HepG2 (cell line): ENCODE results near the gene AP1AR. TPM values are rescaled to one million over a fixed set of nuclear protein-coding genes. Genes with fewer than 3 reads are reported as not detected.

Experiments
- ATAC-seq: fragments of 200-7000 bp; cut with Tn5 transposase; 3 replicates; pipeline ENCODE4 v1.9.1; 2020; ENCODE audit warnings: mild to moderate bottlenecking, moderate library complexity
- BruUV-seq: library from RNA; stranded (reverse); fragments of 400-500 nt; replicated peaks from 2 replicates; lab custom pipeline; 2021; lab: Mats Ljungman, UMichigan
- CTCF ChIA-PET: fragments of 300-600 bp; formaldehyde crosslinking; extraction: SDS; loops from one replicate; lab custom pipeline; 2021; ENCODE audit warnings: low total read pairs, inconsistent platforms, low intra/inter-chr PET ratio; lab: Yijun Ruan, JAX
- POLR2A ChIA-PET: fragments of 350-600 bp; sonication (Branson Sonifier 250); formaldehyde crosslinking; loops from one replicate; lab custom pipeline; 2020; ENCODE audit warnings: antibody characterized with exemption, inconsistent platforms; lab: Yijun Ruan, JAX
- DNase-seq: peaks from one replicate; pipeline ENCODE4 v3.0.0-alpha.2; 2015; ENCODE audit warnings: low spot score
- FAIRE-seq: peaks from 3 replicates; lab custom pipeline; 2011; peaks lifted over from hg19 to GRCh38; lab: Jason Lieb, UNC
- H2AFZ ChIP-seq: one replicate; pipeline ENCODE4 v1.6.1; 2011; ENCODE audit warnings: low read length, inconsistent platforms
- H3K27ac ChIP-seq: fragments of 300-600 bp; 3 replicates; pipeline ENCODE4 v1.8.0; 2011; ENCODE audit warnings: mixed run types, mild to moderate bottlenecking, mixed read lengths, low read length, inconsistent platforms; ENCODE audit not compliant: insufficient read depth; ENCODE audit errors: extremely low read length
- H3K27me3 ChIP-seq, 2 experiments: fragments of 200-600 bp in 1 of 2; 2 replicates in 1 of 2; 3 replicates in 1 of 2; pipeline versions ENCODE4 v1.6.0 to v1.8.0; 2011; ENCODE audit warnings: low read length in 2 of 2, mild to moderate bottlenecking in 2 of 2, moderate library complexity in 2 of 2, inconsistent platforms in 1 of 2; ENCODE audit not compliant: insufficient read depth in 2 of 2, control insufficient read depth in 1 of 2
- H3K36me3 ChIP-seq, 2 experiments: fragments of 200-600 bp in 1 of 2; replicated peaks in 1 of 2; 2 replicates in 1 of 2; 3 replicates in 1 of 2; pipeline versions ENCODE4 v1.5.1 to v1.8.0; 2011; ENCODE audit warnings: low read length in 2 of 2, inconsistent platforms in 1 of 2; ENCODE audit not compliant: insufficient read depth in 2 of 2, control insufficient read depth in 1 of 2
- H3K4me1 ChIP-seq: 2 replicates; pipeline ENCODE4 v1.5.1; 2012; ENCODE audit warnings: low read length, inconsistent platforms; ENCODE audit not compliant: insufficient read depth
- H3K4me2 ChIP-seq: 2 replicates; pipeline ENCODE4 v1.6.0; 2011; ENCODE audit warnings: low read depth, low read length, inconsistent platforms
- H3K4me3 ChIP-seq, 3 experiments: fragments of 200-600 bp in 1 of 3; sonication (generic), shearing (Covaris generic) in 1 of 3; replicated peaks in 1 of 3; 2 replicates each; pipeline ENCODE4 v1.5.1; 2011 to 2016; ENCODE audit warnings: low read length in 3 of 3, inconsistent platforms in 2 of 3, low read depth in 2 of 3, mild to moderate bottlenecking in 2 of 3, control low read depth in 1 of 3, mixed read lengths in 1 of 3; ENCODE audit not compliant: insufficient read depth in 1 of 3
- H3K79me2 ChIP-seq: one replicate; pipeline ENCODE4 v1.6.1; 2011; ENCODE audit warnings: low read length, inconsistent platforms; ENCODE audit not compliant: insufficient read depth
- H3K9ac ChIP-seq: 2 replicates; pipeline ENCODE4 v1.6.0; 2011; ENCODE audit warnings: mild to moderate bottlenecking, low read depth, low read length, inconsistent platforms; ENCODE audit not compliant: insufficient read depth
- H3K9me3 ChIP-seq: 2 replicates; pipeline ENCODE4 v1.5.1; 2012; ENCODE audit warnings: mild to moderate bottlenecking, low read length
- H4K20me1 ChIP-seq: 2 replicates; pipeline ENCODE4 v1.6.0; 2011; ENCODE audit warnings: inconsistent platforms, mild to moderate bottlenecking, low read length, moderate library complexity; ENCODE audit not compliant: insufficient read depth
- BHLHE40 ChIP-seq: IDR thresholded peaks from 2 replicates; pipeline ENCODE4 v1.6.1; 2011; ENCODE audit warnings: low read length, improper control_type of control experiment
- FOXP4 ChIP-seq: sonication (generic); formaldehyde crosslinking; IDR thresholded peaks from 2 replicates; pipeline ENCODE4 v1.4.0; 2020; ENCODE audit warnings: missing genetic modification reagents
- KLF6 ChIP-seq: IDR thresholded peaks from 2 replicates; pipeline ENCODE4 v1.8.0; 2016; ENCODE audit warnings: missing biosample characterization, missing genetic modification reagents
- NFKB2 ChIP-seq: sonication (generic); formaldehyde crosslinking; IDR thresholded peaks from 2 replicates; pipeline ENCODE4 v1.4.0; 2020; ENCODE audit warnings: missing genetic modification reagents, borderline replicate concordance
- ZBTB10 ChIP-seq: sonication (generic); formaldehyde crosslinking; IDR thresholded peaks from 2 replicates; pipeline ENCODE4 v1.4.0; 2020; ENCODE audit warnings: missing genetic modification reagents, borderline replicate concordance
- ZFYVE20 ChIP-seq: sonication (generic); formaldehyde crosslinking; IDR thresholded peaks from 2 replicates; pipeline ENCODE4 v1.8.0; 2023; ENCODE audit warnings: low read depth, mild to moderate bottlenecking, moderate library complexity, missing genetic modification reagents, borderline replicate concordance
- ZKSCAN5 ChIP-seq: sonication (generic); formaldehyde crosslinking; IDR thresholded peaks from 2 replicates; pipeline ENCODE4 v1.5.1; 2020; ENCODE audit warnings: mild to moderate bottlenecking, missing genetic modification reagents
- ZNF12 ChIP-seq: sonication (generic); formaldehyde crosslinking; IDR thresholded peaks from 2 replicates; pipeline ENCODE4 v1.5.0; 2020; ENCODE audit warnings: missing genetic modification reagents
- ZNF614 ChIP-seq: IDR thresholded peaks from 2 replicates; pipeline ENCODE4 v1.6.1; 2018; ENCODE audit warnings: missing biosample characterization, missing genetic modification reagents, inconsistent platforms, borderline replicate concordance
- ZNF619 ChIP-seq: sonication (generic); formaldehyde crosslinking; IDR thresholded peaks from 2 replicates; pipeline ENCODE4 v1.4.0; 2020; ENCODE audit warnings: mild to moderate bottlenecking, missing genetic modification reagents
- ZNF839 ChIP-seq: sonication (generic); formaldehyde crosslinking; IDR thresholded peaks from 2 replicates; pipeline ENCODE4 v1.4.0; 2020; ENCODE audit warnings: missing genetic modification reagents, mild to moderate bottlenecking, borderline replicate concordance
- WGBS: methylation state at CpG from one replicate; pipeline ENCODE4 v1.1.6; 2017; ENCODE audit warnings: low lambda C conversion rate; 5-methylcytosine and 5-hydroxymethylcytosine counted together
- in situ Hi-C: cut with HindIII; loops from 2 replicates; pipeline ENCODE4 v1.10.0; 2017; ENCODE audit warnings: low pct_unique_long_range_greater_than_20kb; ENCODE audit not compliant: extremely low pct_ligation_motif_present
- intact Hi-C: fragments of 100-400 bp; cut with micrococcal nuclease; formaldehyde crosslinking; loops from one replicate; pipeline ENCODE4 v1.10.0; 2022; ENCODE audit not compliant: unreplicated experiment
- polyA plus RNA-seq, 8 experiments: library from polyadenylated mRNA; depleted of rRNA in 3 of 8; stranded (reverse) in 7 of 8; unstranded in 1 of 8; fragments of >200 nt; fragmentation: Illumina TruSeq in 4 of 8; extraction: Trizol in 4 of 8; gene quantifications; 2 replicates each; pipeline versions ENCODE4 v1.2.1 to v1.2.3, GENCODE V29; 2011 to 2016; ENCODE audit warnings: low read depth in 4 of 8, missing spikeins in 1 of 8, mixed read lengths in 1 of 8; ENCODE audit not compliant: insufficient read depth in 1 of 8
- total RNA-seq, 5 experiments: library from RNA; depleted of rRNA; stranded (reverse); fragments of >200 nt; fragmentation: Illumina TruSeq; extraction: Trizol; gene quantifications; 2 replicates each; pipeline ENCODE4 v1.2.3, GENCODE V29; 2016; ENCODE audit warnings: low read depth in 1 of 5

The AP1AR gene
- total and polyA plus RNA-seq, 2 of the 13 experiments (the other 11 are each of a cell fraction or from before 2014, with no cell fraction given) = 24.9 to 39.9 TPM

GRCh38 chr4:112185334-112185733, 46.3 kb upstream of the AP1AR start:
- ChIA-PET CTCF (no interaction called here), POLR2A (no interaction called here)
- ATAC-seq = no peak
- in situ Hi-C loops = no loop called here
- H3K9me3 ChIP-seq = no peaks in the 10 kb centered on the region
- H3K27me3 ChIP-seq = no peaks in the 10 kb centered on the region
- intact Hi-C loops = no loop called here
- TF ChIP-seq ZNF12 = no peak
- TF ChIP-seq ZNF619 (CRISPR knock-in tag) = no peak
- no peak for TF ChIP-seq NFKB2 (CRISPR knock-in tag)
- TF ChIP-seq ZBTB10 (CRISPR knock-in tag) = no peak
- TF ChIP-seq FOXP4 (CRISPR knock-in tag) = no peak
- TF ChIP-seq ZFYVE20 (CRISPR knock-in tag) = no peak
- no peak for TF ChIP-seq ZNF839 (CRISPR knock-in tag)
- TF ChIP-seq BHLHE40 = no peak
- TF ChIP-seq KLF6 = no peak
- TF ChIP-seq ZKSCAN5 (CRISPR knock-in tag) = no peak
- no peak for TF ChIP-seq ZNF614
- TF ChIP-seq, all 625 proteins: peak for 0
- Histone ChIP-seq H3K4me1 (peaks cover 25% of the 10 kb centered on the region), H3K27ac (no peak overlapping the region), H3K4me3 (no peak overlapping the region), H4K20me1 (no peaks in the 10 kb centered on the region), H3K36me3 (no peaks in the 10 kb centered on the region), H3K79me2 (no peaks in the 10 kb centered on the region), H2AFZ (no peak overlapping the region), H3K9ac (no peak overlapping the region), H3K4me2 (no peak overlapping the region)
- BruUV-seq = no TSS peak
- 100% methylated on average over 2 of the region's 2 CpGs for WGBS
- DNase-seq = no peak
- no peak for FAIRE-seq
